SW480 (cell line): ENCODE data around the gene MAGOHB.

ENCODE experiments used
- DNase-seq: peaks from one replicate; pipeline ENCODE4 v3.0.0-alpha.2; 2016; ENCODE audit warnings: low spot score

MAGOHB gene

GRCh38 chr12:10554756-10555481, 58.5 kb downstream of the MAGOHB start:
- no peak for DNase-seq

DNA sequence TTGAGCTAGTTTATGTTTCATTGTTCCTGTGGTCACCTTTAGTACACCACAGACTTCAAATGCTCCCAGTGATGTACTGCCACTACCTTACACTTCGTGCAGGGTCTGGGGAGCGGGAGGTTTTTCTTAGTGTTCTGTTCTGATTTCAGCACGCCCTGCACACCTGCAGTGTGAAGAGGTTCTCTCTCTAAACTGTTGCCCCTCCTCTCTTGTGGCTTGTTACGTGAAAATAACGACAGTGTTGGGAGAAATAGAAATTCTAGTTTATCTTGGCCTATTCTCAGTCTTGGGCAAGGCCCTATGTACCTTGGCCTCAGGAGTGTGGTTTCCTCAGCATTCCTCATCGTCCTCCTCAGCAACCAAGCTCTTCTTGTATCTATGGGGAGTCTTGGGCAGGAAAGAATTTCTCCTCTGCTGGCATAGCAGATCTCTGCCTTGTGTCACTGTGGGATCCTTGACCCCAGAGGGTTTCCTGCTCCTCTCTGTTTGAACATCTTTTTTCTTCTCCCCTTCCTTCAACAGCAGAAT, 59.1 kb downstream of the MAGOHB start:
- DNase-seq = no peak
